ENCODE measurements around the gene PPIF.

PPIF gene

DNA sequence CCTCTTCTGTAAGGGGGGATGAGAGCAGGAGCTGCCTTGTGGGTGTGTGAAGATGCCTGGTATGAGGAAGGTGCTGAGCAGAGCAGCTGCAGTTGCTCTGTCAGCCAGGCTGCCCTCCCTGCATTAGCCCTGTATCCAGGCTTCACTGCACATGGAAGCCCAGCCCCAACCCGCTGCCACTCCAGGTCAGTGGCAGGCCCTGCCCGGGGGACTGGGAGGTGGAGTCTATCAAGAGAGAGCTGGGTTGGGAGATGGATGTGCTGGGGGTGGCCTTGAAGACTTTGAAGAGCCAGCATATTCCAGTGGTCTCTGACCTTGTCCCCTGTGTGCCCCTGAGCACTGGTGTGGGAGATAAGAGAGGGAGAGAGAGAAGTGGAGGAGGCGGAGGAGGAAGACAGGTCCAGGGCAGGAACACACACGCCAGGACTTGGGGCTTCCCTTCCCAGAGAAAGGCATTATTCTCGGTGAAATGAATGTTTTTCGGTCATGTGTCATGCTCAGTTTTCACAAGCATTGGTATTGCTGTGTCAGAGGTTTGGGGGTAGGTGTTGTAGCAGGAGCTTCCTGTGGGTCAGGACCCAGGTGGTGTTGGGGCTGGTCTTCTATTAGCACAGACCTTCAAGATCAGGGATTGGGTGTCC lies 2.6 kb downstream of the PPIF start:
- no peak for DNase-seq

- no peak for DNase-seq
Observed at GRCh38 chr10:79350407-79351154, 3.3 kb downstream of the PPIF start.

GRCh38 chr10:79351332-79351731 lies 4.1 kb downstream of the PPIF start:
- no peak for DNase-seq

- DNase-seq, result no peak
Observed at GRCh38 chr10:79352035-79352877, 5.0 kb downstream of the PPIF start.

DNA sequence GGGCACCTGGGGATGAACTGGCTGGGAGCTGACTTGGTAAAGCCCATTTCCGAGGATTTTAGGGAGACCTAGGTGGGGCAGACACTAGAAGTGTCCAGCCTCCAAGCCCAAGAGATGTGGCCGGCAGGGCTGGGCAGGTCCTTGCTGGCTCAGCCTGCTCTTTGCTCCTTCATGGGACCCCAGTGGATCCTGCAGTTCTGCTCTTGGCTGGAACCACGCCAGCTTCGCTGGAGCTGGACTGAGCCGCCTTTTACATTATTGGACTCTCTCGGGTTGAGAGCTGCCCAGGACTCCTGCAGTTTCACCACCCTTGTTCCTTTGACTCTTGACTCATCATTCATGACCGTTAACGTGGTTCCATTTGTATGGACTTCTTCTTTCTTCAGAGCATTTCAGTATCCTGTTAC lies 5.7 kb downstream of the PPIF start:
- no peak for DNase-seq

- DNase-seq, result no peak
Observed at GRCh38 chr10:79353726-79354125, 6.5 kb downstream of the PPIF start.

DNA sequence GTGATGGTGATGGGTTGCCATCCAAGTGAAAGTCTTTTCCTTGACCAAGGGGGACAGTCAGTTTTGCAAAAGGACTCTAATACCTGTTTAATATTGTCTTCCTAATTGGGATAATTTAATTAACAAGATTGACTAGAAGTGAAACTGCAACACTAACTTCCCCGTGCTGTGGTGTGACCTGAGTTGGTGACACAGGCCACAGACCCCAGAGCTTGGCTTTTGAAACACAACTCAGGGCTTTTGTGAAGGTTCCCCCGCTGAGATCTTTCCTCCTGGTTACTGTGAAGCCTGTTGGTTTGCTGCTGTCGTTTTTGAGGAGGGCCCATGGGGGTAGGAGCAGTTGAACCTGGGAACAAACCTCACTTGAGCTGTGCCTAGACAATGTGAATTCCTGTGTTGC lies 6.9 kb downstream of the PPIF start:
- no peak for DNase-seq

- no peak for DNase-seq
Observed at GRCh38 chr10:79354615-79355014, 7.3 kb downstream of the PPIF start.

GRCh38 chr10:79355420-79356017 lies 8.2 kb downstream of the PPIF start:
- DNase-seq, result no peak

DNA sequence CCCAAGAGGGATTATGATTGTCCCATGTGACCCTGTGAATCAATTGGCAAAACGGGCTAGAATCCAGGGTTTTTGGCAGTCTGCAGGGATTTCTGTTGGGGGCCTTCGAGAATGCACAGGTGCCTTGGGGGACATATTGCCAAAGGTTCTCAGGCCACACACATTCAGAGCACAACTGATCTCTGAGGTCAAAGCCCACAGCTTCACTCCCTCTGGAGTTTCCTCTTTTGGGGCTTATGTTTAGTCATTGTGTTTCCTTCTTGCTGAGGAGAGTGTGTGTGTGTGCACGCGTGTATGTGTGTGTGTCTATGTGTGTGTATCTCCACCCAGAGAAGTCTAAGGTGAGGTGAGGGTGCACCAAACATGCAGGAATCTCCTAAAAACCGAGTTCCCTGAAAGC lies 8.8 kb downstream of the PPIF start:
- DNase-seq, result no peak

DNA sequence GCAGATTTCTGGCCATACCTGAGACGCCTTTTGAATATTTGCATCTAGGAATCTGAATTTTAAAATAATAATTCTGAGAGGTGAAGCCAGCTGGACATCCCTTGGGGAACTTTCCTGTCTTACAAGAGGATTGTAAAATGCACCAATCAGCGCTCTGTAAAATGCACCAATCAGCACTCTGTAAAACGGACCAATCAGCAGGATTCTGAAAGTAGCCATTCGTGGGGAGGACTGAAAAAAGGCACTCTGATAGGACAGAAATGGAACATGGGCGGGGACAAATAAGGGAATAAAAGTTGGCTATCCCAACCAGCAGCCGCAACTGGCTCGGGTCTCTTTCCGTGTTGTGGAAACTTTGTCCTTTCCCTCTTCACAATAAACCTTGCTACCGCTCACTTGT lies 9.9 kb downstream of the PPIF start:
- DNase-seq, result no peak

DNA sequence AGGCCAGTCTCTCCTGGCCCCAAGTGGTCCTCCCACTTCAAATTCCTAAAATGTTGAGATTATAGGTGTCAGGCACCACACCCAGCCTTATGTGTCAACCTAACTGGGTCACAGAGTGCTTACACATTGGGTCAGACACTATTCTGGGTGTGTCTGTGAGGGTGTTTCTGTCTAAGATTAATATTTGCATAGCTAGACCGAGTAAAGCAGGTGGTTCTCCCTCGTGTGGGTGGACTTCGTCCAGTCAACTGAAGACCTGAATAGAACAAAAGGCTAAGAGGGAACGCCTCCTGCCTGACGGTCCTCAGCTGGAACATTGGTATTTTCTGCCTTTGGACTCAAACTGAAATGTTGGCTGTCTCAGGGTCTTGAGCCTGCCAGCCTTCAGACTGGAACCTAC lies 11.5 kb downstream of the PPIF start:
- no peak for DNase-seq

DNA sequence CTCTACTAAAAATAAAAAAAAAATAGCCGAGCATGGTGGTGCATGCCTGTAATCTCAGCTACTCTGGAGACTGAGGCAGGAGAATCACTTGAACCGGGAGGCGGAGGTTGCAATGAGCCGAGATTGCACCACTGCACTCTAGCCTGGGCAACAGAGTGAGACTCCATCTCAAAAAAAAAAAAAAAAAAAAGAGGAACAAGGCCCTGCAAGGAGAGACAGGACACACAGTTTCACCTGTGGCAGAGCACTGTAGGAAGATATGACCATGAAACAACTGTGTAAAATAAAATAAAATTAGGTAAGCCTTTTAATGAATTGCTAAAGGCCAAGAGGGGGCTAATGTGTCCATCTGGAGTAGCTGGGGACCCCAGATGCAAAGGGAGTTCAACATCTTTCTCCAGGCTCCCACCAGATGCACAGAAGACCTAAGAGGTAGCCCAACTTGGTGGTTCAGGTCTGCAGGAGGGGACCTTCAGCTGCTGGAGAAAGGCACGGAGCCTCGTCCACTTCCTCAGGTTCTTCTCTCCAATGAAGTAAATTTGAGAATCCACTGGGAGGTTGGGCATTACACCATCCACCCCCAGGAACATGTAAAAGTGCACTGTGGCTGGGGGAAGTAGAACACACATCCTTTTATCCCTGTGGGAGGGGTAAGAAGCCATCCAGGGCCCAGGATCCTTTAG lies 12.7 kb downstream of the PPIF start:
- no peak for DNase-seq

GRCh38 chr10:79360499-79361342 lies 13.5 kb downstream of the PPIF start:
- DNase-seq, result no peak

DNA sequence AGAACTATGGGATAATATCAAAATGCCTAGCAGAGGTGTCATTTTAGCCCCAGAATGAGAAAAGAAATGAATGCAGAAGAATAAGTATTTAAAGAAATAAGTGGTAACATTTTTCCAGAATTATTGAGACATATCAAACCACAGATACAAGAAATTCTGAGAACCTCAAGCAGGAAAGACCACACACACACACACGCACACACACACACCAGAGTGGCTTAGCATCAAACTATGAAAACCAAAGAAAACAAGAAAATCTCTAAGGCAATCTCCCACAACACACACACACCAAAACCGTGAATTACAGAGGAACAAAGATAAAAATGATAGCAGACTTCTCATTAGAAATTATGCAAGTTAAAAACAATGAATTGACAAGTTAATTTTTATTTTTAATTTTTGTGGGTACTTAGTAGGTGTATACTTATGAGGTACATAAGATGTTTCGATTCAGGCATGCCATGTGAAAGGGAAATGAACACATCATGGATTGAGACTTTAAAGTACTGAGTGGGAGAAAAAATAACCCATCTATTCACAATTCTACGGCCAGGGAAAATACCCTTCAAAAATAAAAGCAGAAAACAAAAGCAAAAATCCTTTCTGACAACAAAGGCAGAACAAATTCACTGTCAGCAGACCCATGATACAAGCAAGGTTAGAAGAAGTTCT lies 14.6 kb downstream of the PPIF start:
- DNase-seq, result no peak

DNA sequence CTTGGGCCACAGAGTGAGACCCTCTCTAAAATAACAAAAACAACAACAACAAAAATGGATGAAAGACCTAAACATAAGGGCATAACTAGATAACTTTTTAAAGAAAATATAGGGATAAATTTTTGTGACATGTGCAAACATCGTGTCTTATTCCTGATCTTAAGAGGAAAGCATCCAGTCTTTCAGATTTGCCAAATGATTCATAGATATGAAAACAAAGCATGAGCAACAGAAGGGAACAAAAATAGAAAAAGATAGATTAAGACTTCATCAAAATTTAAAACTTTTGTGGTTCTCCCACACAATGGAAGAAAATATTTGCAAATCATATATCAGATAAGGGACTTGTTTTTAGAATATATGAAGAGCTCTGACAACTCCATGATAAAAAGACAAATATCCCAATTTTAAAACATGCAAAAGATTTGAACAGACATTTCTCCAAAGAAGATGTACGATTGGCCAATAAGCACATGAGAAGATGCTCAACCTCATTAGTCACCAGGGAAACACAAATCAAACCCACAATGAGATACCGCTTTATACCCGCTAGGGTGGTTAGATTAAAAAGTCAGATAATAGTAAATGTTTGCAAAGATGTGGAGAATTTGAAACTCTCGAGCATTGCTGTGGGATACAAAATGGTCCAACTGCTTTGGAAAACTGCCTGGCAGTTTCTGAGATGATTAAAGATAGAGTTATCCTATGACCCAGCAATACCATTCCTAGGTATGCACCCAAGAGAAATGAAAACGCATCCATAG lies 20.3 kb downstream of the PPIF start:
- DNase-seq, result peak; percentile 16

DNA sequence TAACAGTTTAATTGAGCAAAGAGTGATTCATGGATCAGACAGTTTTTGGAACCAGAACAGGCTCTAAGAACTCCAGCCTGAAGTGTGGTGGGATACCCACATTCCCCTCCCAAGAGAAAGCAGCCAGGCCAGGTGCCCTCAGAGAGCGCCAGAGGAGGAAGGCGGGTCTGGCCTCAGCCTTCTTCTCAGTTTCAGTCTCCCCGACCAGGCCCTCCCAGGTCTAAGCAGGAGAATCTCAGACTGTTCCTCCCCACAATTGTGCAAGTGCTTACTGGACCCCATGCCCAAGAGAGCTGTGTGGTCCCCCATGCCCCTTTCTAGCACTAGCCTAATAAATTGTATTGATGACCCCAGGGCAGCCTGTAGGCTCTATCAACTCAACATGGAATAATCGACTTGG lies 25.6 kb downstream of the PPIF start:
- no peak for DNase-seq

DNA sequence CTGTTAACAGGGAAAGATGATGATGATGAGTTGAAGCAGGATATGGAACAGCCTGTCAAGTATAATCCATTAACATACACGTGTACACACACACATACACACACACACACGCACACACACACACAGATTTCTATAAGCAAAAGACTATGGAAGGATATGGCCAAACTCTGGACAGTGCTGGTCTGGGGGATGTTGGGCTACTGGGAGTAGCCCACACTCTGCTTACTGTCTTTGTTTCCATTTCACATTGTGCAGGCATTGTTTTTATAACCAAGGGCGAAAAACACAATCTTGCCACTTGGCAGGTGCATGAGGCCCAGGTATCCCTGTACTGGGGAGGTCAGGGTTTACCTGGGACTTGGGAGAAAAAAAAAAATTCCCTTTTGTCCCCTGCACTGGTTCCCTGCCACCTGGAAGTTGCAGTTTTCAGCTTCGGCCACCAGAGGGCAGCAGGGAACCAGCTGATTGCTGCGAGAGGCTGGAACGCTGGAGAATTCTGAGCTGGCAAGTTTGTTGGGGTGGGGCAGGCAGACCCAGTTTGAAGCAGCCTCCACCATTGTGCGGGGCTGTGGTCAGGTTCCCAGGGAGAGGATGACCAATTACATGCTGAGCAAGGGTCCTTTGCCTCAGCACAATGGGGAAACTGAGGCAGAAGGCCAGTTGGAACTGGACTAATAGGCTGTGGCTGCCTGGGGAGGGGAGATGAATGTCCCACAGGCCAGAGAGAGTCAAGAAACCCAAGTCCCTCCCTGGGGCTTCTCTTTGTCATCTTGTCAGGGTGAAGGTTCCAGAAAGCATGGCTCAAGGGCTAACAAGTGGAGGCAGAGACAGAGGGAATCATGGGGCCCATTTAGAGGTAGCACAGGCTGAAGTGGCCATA lies 27.3 kb downstream of the PPIF start:
- DNase-seq, result peak; percentile 54

DNA sequence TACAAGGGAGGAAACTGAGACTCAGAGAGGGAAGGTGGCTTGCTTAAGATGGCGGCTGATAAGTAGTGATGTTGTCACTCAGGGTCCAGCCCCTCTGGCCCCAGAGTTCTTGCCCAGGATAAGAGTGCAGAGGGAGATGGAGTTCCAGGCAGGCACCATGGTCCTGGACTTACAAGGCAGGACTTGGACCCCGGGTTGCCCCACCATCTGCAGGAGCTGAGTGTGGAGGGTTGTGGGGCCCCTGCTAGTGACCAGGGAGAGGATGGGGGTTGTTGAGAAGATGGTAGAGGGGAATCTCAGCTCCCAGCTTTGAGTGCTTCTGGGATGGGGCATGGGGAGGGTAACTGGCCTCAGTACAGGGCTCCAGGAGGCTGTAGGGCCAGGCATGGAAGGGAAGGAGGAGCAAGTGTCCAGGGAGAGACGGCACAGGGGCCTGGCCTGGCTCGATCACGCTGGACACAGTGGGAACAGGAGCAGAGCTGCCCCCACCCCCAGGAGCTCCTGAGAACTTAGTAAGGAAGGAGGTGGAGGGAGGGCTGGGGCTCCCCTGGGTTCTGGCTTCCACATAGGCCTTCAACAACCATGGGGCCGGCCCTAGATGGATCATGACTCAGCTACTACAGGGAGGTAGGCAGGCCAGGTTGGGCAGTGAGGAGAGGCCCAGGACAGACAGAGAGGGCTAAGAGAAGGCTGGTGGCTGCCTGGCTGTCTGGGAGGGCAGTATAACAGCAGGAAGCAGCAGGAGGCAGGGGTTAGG lies 28.2 kb downstream of the PPIF start:
- DNase-seq, result no peak

Measured in HCEC 1CT (cell line).